HG03196 (cell line): ENCODE results near the gene OR8A1.
"Not testable (repeated sequence)": the region's sequence is repeated elsewhere in the genome, so short reads cannot be mapped to it uniquely, and the experiment has no call there.

Source experiments
- ATAC-seq: cut with Tn5 transposase; IDR thresholded peaks from one replicate; pipeline ENCODE4 v1.9.1; 2021; ENCODE audit not compliant: unreplicated experiment

Gene OR8A1

GRCh38 chr11:124592627-124593026, 22.8 kb downstream of the OR8A1 start:
- no peak for ATAC-seq

GRCh38 chr11:124595302-124595701, 25.5 kb downstream of the OR8A1 start:
- no peak for ATAC-seq

GRCh38 chr11:124597626-124598025, 27.8 kb downstream of the OR8A1 start:
- ATAC-seq = no peak

- no peak for ATAC-seq
These were observed 31.0 kb downstream of the OR8A1 start for GRCh38 chr11:124600621-124601320.

GRCh38 chr11:124602193-124602592, 32.4 kb downstream of the OR8A1 start:
- no peak for ATAC-seq

GRCh38 chr11:124602723-124603122, 32.9 kb downstream of the OR8A1 start:
- not testable (repeated sequence) for ATAC-seq

- no peak for ATAC-seq
These were observed 35.9 kb downstream of the OR8A1 start for GRCh38 chr11:124605719-124606118.

- no peak for ATAC-seq
These were observed 38.4 kb downstream of the OR8A1 start for GRCh38 chr11:124608147-124608546.

- no peak for ATAC-seq
These were observed 40.5 kb downstream of the OR8A1 start for GRCh38 chr11:124610295-124610694.

GRCh38 chr11:124611064-124611463, 41.3 kb downstream of the OR8A1 start, which contains the start of gene PANX3:
PANX3 (plus strand) TSS chr11:124611428; CDS start chr11:124611557, 129 bp downstream.
- no peak for ATAC-seq

GRCh38 chr11:124612045-124612444, 42.2 kb downstream of the OR8A1 start:
- no peak for ATAC-seq

GRCh38 chr11:124612567-124613246, 42.9 kb downstream of the OR8A1 start:
- ATAC-seq = no peak

- no peak for ATAC-seq
These were observed 49.1 kb downstream of the OR8A1 start for GRCh38 chr11:124618863-124619262.
